Upper lobe of left lung (tissue), 4 donors: ENCODE measurements around the gene MARCHF3.

Source experiments
- CTCF ChIP-seq, 6 experiments: fragments of 450-650 bp in 4 of 6; fragments of 200-600 bp in 2 of 6; sonication (generic) in 2 of 6; IDR thresholded peaks; one replicate each; pipeline ENCODE4 v1.5.1; 2016 to 2019; ENCODE audit warnings: antibody characterized with exemption in 6 of 6
- EP300 ChIP-seq, 4 donors: sonication (generic); formaldehyde crosslinking; IDR thresholded peaks; one replicate each; pipeline ENCODE4 v1.5.1; 2017; ENCODE audit warnings: antibody characterized with exemption in 4 of 4, control low read depth in 2 of 4
- POLR2A ChIP-seq, 4 donors: fragments of 450-650 bp; IDR thresholded peaks; one replicate each; pipeline ENCODE4 v1.5.1; 2016 to 2017; ENCODE audit warnings: antibody characterized with exemption in 4 of 4, mild to moderate bottlenecking in 2 of 4
- POLR2AphosphoS5 ChIP-seq, 2 donors: sonication (generic); formaldehyde crosslinking; IDR thresholded peaks; one replicate each; pipeline ENCODE4 v1.5.1; 2017; ENCODE audit warnings: antibody characterized with exemption in 2 of 2

GRCh38 chr5:126875303-126875785 is 155.0 kb downstream of the MARCHF3 start:
- TF ChIP-seq CTCF (IDR thresholded peaks at IDR 0.05) (no peak), POLR2A (IDR thresholded peaks at IDR 0.05) (no peak), POLR2AphosphoS5 (IDR thresholded peaks at IDR 0.05) (no peak), EP300 (IDR thresholded peaks at IDR 0.05) (no peak)
